Kidney (tissue), 14 donors: ENCODE results near the gene C22orf23. TPM values are rescaled to one million over a fixed set of nuclear protein-coding genes. Genes with fewer than 3 reads are reported as not detected.

Source experiments
- DNase-seq, 5 donors: peaks; one replicate each; pipeline ENCODE4 v3.0.0-alpha.2; 2013 to 2020
- FAIRE-seq: peaks from 2 replicates; lab custom pipeline; 2012; peaks lifted over from hg19 to GRCh38; lab: Jason Lieb, UNC
- H3K27ac ChIP-seq, 2 donors: one replicate each; pipeline ENCODE4 v1.7.0; 2013; ENCODE audit warnings: low read depth in 2 of 2, low read length in 2 of 2, inconsistent platforms in 1 of 2
- H3K27me3 ChIP-seq: one replicate; pipeline ENCODE4 v1.7.1; 2013; ENCODE audit warnings: low read length, inconsistent platforms; ENCODE audit not compliant: control insufficient read depth, insufficient read depth
- H3K36me3 ChIP-seq, 3 donors: one replicate each; pipeline versions ENCODE4 v1.7.0 to v1.7.1; 2013; ENCODE audit warnings: low read length in 3 of 3, control low read depth in 1 of 3, inconsistent platforms in 1 of 3; ENCODE audit not compliant: insufficient read depth in 3 of 3, control insufficient read depth in 2 of 3
- H3K4me1 ChIP-seq, 3 donors: one replicate each; pipeline versions ENCODE4 v1.7.0 to v1.7.1; 2013; ENCODE audit warnings: low read length in 3 of 3, inconsistent platforms in 1 of 3, low read depth in 1 of 3; ENCODE audit not compliant: control insufficient read depth in 2 of 3, insufficient read depth in 2 of 3
- H3K4me3 ChIP-seq, 3 donors: one replicate each; pipeline versions ENCODE4 v1.7.0 to v1.8.1; 2013; ENCODE audit warnings: low read length in 3 of 3, control low read depth in 1 of 3, inconsistent platforms in 1 of 3
- H3K9ac ChIP-seq, 3 donors: one replicate each; pipeline versions ENCODE4 v1.7.0 to v1.7.1; 2013; ENCODE audit warnings: low read length in 3 of 3, control low read depth in 1 of 3, inconsistent platforms in 1 of 3
- H3K9me3 ChIP-seq, 3 donors: one replicate each; pipeline versions ENCODE4 v1.7.0 to v1.7.1; 2013; ENCODE audit warnings: low read length in 3 of 3, control low read depth in 1 of 3, inconsistent platforms in 1 of 3; ENCODE audit not compliant: control insufficient read depth in 2 of 3, insufficient read depth in 1 of 3
- intact Hi-C: fragments of 100-400 bp; cut with DNase I; formaldehyde crosslinking; loops from one replicate; pipeline ENCODE4 v1.11.1; 2022
- polyA plus RNA-seq: library from polyadenylated mRNA; stranded (reverse); fragments of 350-450 nt; fragmentation: Illumina TruSeq; extraction: RNeasy Lipid Tissue Mini Kit (QIAGEN cat#74804); gene quantifications from one replicate; pipeline ENCODE4 v1.2.3, GENCODE V29; 2014; ENCODE audit warnings: low read depth, low replicate concordance; ENCODE audit not compliant: insufficient read depth
- total RNA-seq: library from RNA; stranded (reverse); fragmentation: NEBNext Ultra II Directional; extraction: Animal tissue kit (Norgen Biotek cat#: 25700); gene quantifications from one replicate; pipeline ENCODE4 v1.2.1, GENCODE V29; 2021
- TF ChIP-seq, protein P1 (sequence below): IDR thresholded peaks from 3 replicates; pipeline ENCODE4 v1.5.1; 2012; ENCODE audit warnings: mild to moderate bottlenecking, moderate library complexity, borderline replicate concordance; ENCODE audit not compliant: insufficient read depth; ENCODE audit errors: extremely low read depth
- donor health status: control.
- donor health status: control.
- donor health status: control.
- donor health status: control.
- donor health status: control.
- donor health status: DM: yes; HTN: yes; CAD: no.
- donor health status: Normal renal cell carcinoma (clear cell type).

Gene C22orf23
- total and polyA plus RNA-seq, 2 donors from 2014 or later: 0.57 to 1.0 TPM

DNA sequence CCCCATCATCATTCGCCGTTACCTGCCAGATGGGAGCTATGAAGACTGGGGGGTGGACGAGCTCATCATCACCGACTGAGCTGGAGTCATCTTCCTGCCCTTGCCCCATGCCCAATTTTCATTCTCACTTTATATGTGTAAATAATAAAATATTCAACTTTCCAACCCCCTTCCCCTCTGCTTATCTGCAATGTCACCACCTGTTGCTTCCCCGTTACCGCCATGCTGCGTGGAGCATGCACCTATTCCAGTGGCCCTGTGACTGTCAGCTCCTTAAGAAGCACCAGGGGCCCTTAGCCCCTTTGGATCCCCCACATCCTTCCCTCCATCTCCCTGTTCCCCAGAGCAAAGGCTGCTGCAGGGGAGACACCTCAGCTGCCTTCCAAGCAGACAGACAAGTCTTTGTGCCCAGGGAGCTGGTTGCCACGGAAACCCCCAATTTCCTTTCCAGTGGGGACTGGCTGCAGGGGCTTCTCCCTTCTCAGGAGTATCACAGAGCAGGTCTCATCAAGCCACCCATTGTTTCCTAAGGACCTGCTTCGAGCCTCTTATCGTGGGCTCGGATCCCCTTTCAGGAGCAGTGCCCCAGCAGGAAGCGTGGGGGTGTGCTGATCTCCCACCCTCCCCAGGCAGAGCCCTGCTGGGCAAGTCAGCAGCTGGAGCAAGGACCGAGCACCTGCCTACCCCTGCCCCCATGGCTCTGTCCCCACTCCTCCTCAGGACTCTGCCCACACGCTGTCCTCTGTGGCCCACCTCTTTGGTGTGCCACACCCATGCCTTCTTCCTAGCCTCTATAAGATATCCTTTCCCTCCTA, 14.4 kb upstream of the C22orf23 start:
- intact Hi-C loops: loop anchor here (10.0 kb wide), 1 partner anchor 153 kb away; no protein-coding TSS in a partner anchor
- Histone ChIP-seq H3K4me1 (peaks cover 0 to 7% (median 6%) of the 10 kb centered on the region in 3 donors), H3K9me3 (no peaks in the 10 kb centered on the region), H3K27ac (no peak overlapping the region), H3K4me3 (no peak overlapping the region), H3K9ac (no peak overlapping the region), H3K36me3 (peaks cover 4 to 19% (median 10%) of the 10 kb centered on the region in 3 donors), H3K27me3 (no peaks in the 10 kb centered on the region)
- TF ChIP-seq, protein P1, sequence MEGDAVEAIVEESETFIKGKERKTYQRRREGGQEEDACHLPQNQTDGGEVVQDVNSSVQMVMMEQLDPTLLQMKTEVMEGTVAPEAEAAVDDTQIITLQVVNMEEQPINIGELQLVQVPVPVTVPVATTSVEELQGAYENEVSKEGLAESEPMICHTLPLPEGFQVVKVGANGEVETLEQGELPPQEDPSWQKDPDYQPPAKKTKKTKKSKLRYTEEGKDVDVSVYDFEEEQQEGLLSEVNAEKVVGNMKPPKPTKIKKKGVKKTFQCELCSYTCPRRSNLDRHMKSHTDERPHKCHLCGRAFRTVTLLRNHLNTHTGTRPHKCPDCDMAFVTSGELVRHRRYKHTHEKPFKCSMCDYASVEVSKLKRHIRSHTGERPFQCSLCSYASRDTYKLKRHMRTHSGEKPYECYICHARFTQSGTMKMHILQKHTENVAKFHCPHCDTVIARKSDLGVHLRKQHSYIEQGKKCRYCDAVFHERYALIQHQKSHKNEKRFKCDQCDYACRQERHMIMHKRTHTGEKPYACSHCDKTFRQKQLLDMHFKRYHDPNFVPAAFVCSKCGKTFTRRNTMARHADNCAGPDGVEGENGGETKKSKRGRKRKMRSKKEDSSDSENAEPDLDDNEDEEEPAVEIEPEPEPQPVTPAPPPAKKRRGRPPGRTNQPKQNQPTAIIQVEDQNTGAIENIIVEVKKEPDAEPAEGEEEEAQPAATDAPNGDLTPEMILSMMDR: no peak
- DNase-seq: no peak
- FAIRE-seq: no peak

DNA sequence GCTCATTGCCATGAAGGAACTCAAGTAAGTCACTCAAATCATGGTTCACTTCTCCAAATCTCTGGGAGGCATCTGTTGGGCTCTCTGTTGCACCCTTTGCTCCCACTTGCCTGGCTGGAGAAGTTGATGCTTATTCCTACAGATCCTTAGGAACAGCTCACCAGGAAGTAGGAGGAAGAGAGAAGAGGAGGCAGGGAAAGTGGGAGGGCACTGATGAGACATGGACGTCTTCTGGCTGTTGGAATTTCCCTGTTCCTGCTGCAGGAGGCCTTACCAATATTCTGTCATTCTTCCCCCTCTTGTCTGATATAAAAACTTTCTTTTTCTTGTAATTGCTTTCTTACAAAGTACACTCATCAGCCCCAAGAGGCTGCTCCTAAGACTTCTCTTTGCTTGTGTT, 13.7 kb upstream of the C22orf23 start:
- no peak for DNase-seq
- Histone ChIP-seq H3K27ac (no peak overlapping the region), H3K4me1 (peaks cover 0 to 7% (median 6%) of the 10 kb centered on the region in 3 donors), H3K4me3 (no peak overlapping the region), H3K9me3 (no peaks in the 10 kb centered on the region), H3K27me3 (no peaks in the 10 kb centered on the region), H3K36me3 (peaks cover 6 to 20% (median 10%) of the 10 kb centered on the region in 3 donors), H3K9ac (no peak overlapping the region)
- intact Hi-C loops: loop anchor here (10.0 kb wide), 1 partner anchor 152 kb away; no protein-coding TSS in a partner anchor
- TF ChIP-seq, protein P1: no peak
- no peak for FAIRE-seq

DNA sequence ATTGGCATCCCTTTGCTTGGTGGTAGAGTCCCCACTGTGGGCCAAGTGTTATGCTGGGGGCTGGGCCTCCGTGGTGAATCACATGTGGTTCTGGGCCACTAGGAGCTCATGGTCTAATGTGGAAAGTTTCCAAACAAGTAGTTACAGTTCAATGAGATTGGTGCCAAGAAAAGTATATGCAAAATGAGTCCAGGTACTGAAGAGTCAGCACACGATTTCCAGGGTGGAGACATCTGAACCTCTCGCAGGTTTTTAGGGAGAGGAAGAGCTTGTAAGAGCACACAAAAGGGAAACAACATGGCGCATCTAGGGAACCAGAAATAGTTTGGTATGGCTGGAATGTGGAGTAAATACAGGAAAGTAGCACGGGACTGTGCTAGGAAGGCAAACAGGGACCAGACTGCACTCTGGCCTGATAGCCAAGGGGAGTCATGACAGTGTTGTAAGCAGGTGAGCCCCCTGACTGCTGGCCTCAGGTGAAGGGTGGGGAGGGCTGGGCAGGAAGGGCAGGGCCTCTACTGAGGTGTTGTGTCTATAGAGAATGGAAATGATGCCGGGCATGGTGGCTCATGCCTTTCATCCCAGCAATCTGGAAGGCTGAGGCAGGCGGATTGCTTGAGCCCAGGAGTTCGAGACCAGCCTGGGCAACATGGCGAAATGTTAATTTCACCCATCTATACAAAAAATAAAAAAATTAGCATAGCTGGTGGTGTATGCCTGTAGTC, 12.7 kb upstream of the C22orf23 start:
- no peak overlapping the region for H3K9ac ChIP-seq
- H3K27ac ChIP-seq: no peak overlapping the region
- no peaks in the 10 kb centered on the region for H3K9me3 ChIP-seq
- H3K27me3 ChIP-seq: no peaks in the 10 kb centered on the region
- FAIRE-seq (no peak), DNase-seq (no peak)
- TF ChIP-seq, protein P1: no peak
- intact Hi-C loops: loop anchor here (10.0 kb wide), 1 partner anchor 151 kb away; no protein-coding TSS in a partner anchor
- H3K36me3 ChIP-seq: peaks cover 6 to 27% (median 14%) of the 10 kb centered on the region in 3 donors
- peaks cover 0 to 7% (median 6%) of the 10 kb centered on the region in 3 donors for H3K4me1 ChIP-seq
- H3K4me3 ChIP-seq: no peak overlapping the region
